ENCODE data around the gene MINDY4B. TPM values are rescaled to one million over a fixed set of nuclear protein-coding genes. Genes with fewer than 3 reads are reported as not detected.

Gene MINDY4B
- total and polyA plus RNA-seq, 4 donors, result not detected

- no peaks in the 10 kb centered on the region for H3K36me3 ChIP-seq (ENCODE audit: control insufficient read depth in 1 of 2, insufficient read depth in 2 of 2, low read length in 1 of 2)
- H3K4me3 ChIP-seq (ENCODE audit: low read length in 2 of 2), result no peak overlapping the region
- H3K4me1 ChIP-seq (ENCODE audit: control insufficient read depth in 1 of 2, insufficient read depth in 2 of 2, low read length in 2 of 2), result no peaks in the 10 kb centered on the region
- no peaks in the 10 kb centered on the region for H3K27me3 ChIP-seq (ENCODE audit: control insufficient read depth in 1 of 2, insufficient read depth in 2 of 2, low read length in 1 of 2)
- H3K27ac ChIP-seq (ENCODE audit: low read depth in 1 of 2, low read length in 2 of 2), result no peak overlapping the region
- intact Hi-C loops (cut with DNase I), result no loop called here
- 89% methylated on average over 7 of the region's 7 CpGs for WGBS, 2 donors
- DNase-seq, result no peak
- peaks cover 3% of the 10 kb centered on the region for H3K9me3 ChIP-seq (ENCODE audit: control insufficient read depth, low read length)
- no peak for ATAC-seq (ENCODE audit: low FRiP score)
Observed at GRCh38 chr3:150926328-150926727, 21.1 kb upstream of the MINDY4B start.

GRCh38 chr3:150925751-150926201 is 20.5 kb upstream of the MINDY4B start:
- 20 to 25% methylated on average over 14 of the region's 14 CpGs for WGBS, 2 donors
- H3K9me3 ChIP-seq (ENCODE audit: control insufficient read depth, low read length), result peaks cover 3% of the 10 kb centered on the region
- H3K27me3 ChIP-seq (ENCODE audit: control insufficient read depth in 1 of 2, insufficient read depth in 2 of 2, low read length in 1 of 2), result no peaks in the 10 kb centered on the region
- H3K27ac ChIP-seq (ENCODE audit: low read depth in 1 of 2, low read length in 2 of 2), result no peak overlapping the region
- no peak overlapping the region for H3K4me3 ChIP-seq (ENCODE audit: low read length in 2 of 2)
- H3K4me1 ChIP-seq (ENCODE audit: control insufficient read depth in 1 of 2, insufficient read depth in 2 of 2, low read length in 2 of 2), result no peaks in the 10 kb centered on the region
- no peaks in the 10 kb centered on the region for H3K36me3 ChIP-seq (ENCODE audit: control insufficient read depth in 1 of 2, insufficient read depth in 2 of 2, low read length in 1 of 2)
- ATAC-seq (ENCODE audit: low FRiP score) (no peak), DNase-seq (peak in 1 of 2 donors; percentile 46)
- intact Hi-C loops (cut with DNase I), result no loop called here

- no peak for DNase-seq
Observed at GRCh38 chr3:150922611-150923010, 17.4 kb upstream of the MINDY4B start.

GRCh38 chr3:150921209-150921608 is 16.0 kb upstream of the MINDY4B start:
- H3K4me3 ChIP-seq (ENCODE audit: low read length in 2 of 2), result no peak overlapping the region
- no peaks in the 10 kb centered on the region for H3K27me3 ChIP-seq (ENCODE audit: control insufficient read depth in 1 of 2, insufficient read depth in 2 of 2, low read length in 1 of 2)
- no peak overlapping the region for H3K27ac ChIP-seq (ENCODE audit: low read depth in 1 of 2, low read length in 2 of 2)
- no peaks in the 10 kb centered on the region for H3K9me3 ChIP-seq (ENCODE audit: control insufficient read depth, low read length)
- DNase-seq (no peak), ATAC-seq (ENCODE audit: low FRiP score) (no peak)
- intact Hi-C loops (cut with DNase I), result no loop called here
- no peaks in the 10 kb centered on the region for H3K36me3 ChIP-seq (ENCODE audit: control insufficient read depth in 1 of 2, insufficient read depth in 2 of 2, low read length in 1 of 2)
- no peaks in the 10 kb centered on the region for H3K4me1 ChIP-seq (ENCODE audit: control insufficient read depth in 1 of 2, insufficient read depth in 2 of 2, low read length in 2 of 2)
- 87% methylated on average over 4 of the region's 4 CpGs for WGBS, 2 donors

More at GRCh38 chr3:150922611-150923010, 17.4 kb upstream of the MINDY4B start:
- no peaks in the 10 kb centered on the region for H3K36me3 ChIP-seq (ENCODE audit: control insufficient read depth in 1 of 2, insufficient read depth in 2 of 2, low read length in 1 of 2)
- no peaks in the 10 kb centered on the region for H3K4me1 ChIP-seq (ENCODE audit: control insufficient read depth in 1 of 2, insufficient read depth in 2 of 2, low read length in 2 of 2)
- ATAC-seq (ENCODE audit: low FRiP score), result no peak
- H3K9me3 ChIP-seq (ENCODE audit: control insufficient read depth, low read length), result no peaks in the 10 kb centered on the region
- 69 to 72% methylated on average over 10 of the region's 10 CpGs for WGBS, 2 donors
- no peaks in the 10 kb centered on the region for H3K27me3 ChIP-seq (ENCODE audit: control insufficient read depth in 1 of 2, insufficient read depth in 2 of 2, low read length in 1 of 2)
- no peak overlapping the region for H3K27ac ChIP-seq (ENCODE audit: low read depth in 1 of 2, low read length in 2 of 2)
- H3K4me3 ChIP-seq (ENCODE audit: low read length in 2 of 2), result no peak overlapping the region
- intact Hi-C loops (cut with DNase I), result no loop called here

- DNase-seq (no peak), ATAC-seq (ENCODE audit: low FRiP score) (no peak)
- H3K4me3 ChIP-seq (ENCODE audit: low read length in 2 of 2), result no peak overlapping the region
- no peaks in the 10 kb centered on the region for H3K4me1 ChIP-seq (ENCODE audit: control insufficient read depth in 1 of 2, insufficient read depth in 2 of 2, low read length in 2 of 2)
- H3K36me3 ChIP-seq (ENCODE audit: control insufficient read depth in 1 of 2, insufficient read depth in 2 of 2, low read length in 1 of 2), result no peaks in the 10 kb centered on the region
- no peak overlapping the region for H3K27ac ChIP-seq (ENCODE audit: low read depth in 1 of 2, low read length in 2 of 2)
- H3K27me3 ChIP-seq (ENCODE audit: control insufficient read depth in 1 of 2, insufficient read depth in 2 of 2, low read length in 1 of 2), result no peaks in the 10 kb centered on the region
- no peaks in the 10 kb centered on the region for H3K9me3 ChIP-seq (ENCODE audit: control insufficient read depth, low read length)
- intact Hi-C loops (cut with DNase I), result no loop called here
- 73 to 75% methylated on average over 2 of the region's 2 CpGs for WGBS, 2 donors
Observed at GRCh38 chr3:150920236-150920635, 15.0 kb upstream of the MINDY4B start.

GRCh38 chr3:150917951-150918350 is 12.7 kb upstream of the MINDY4B start:
- Histone ChIP-seq H3K36me3 (ENCODE audit: control insufficient read depth in 1 of 2, insufficient read depth in 2 of 2, low read length in 1 of 2) (no peaks in the 10 kb centered on the region), H3K4me3 (ENCODE audit: low read length in 2 of 2) (no peak overlapping the region), H3K4me1 (ENCODE audit: control insufficient read depth in 1 of 2, insufficient read depth in 2 of 2, low read length in 2 of 2) (no peaks in the 10 kb centered on the region), H3K27ac (ENCODE audit: low read depth in 1 of 2, low read length in 2 of 2) (no peak overlapping the region), H3K27me3 (ENCODE audit: control insufficient read depth in 1 of 2, insufficient read depth in 2 of 2, low read length in 1 of 2) (no peaks in the 10 kb centered on the region), H3K9me3 (ENCODE audit: control insufficient read depth, low read length) (no peaks in the 10 kb centered on the region)
- intact Hi-C loops (cut with DNase I), result no loop called here
- WGBS, 2 donors, result 20 to 27% methylated on average over 7 of the region's 7 CpGs
- DNase-seq (no peak), ATAC-seq (ENCODE audit: low FRiP score) (no peak)

- no peak overlapping the region for H3K4me3 ChIP-seq (ENCODE audit: low read length in 2 of 2)
- no peak overlapping the region for H3K27ac ChIP-seq (ENCODE audit: low read depth in 1 of 2, low read length in 2 of 2)
- DNase-seq (no peak), ATAC-seq (ENCODE audit: low FRiP score) (no peak)
- H3K36me3 ChIP-seq (ENCODE audit: control insufficient read depth in 1 of 2, insufficient read depth in 2 of 2, low read length in 1 of 2), result no peaks in the 10 kb centered on the region
- no peaks in the 10 kb centered on the region for H3K27me3 ChIP-seq (ENCODE audit: control insufficient read depth in 1 of 2, insufficient read depth in 2 of 2, low read length in 1 of 2)
- no peaks in the 10 kb centered on the region for H3K9me3 ChIP-seq (ENCODE audit: control insufficient read depth, low read length)
- 58 to 65% methylated on average over 4 of the region's 4 CpGs for WGBS, 2 donors
- H3K4me1 ChIP-seq (ENCODE audit: control insufficient read depth in 1 of 2, insufficient read depth in 2 of 2, low read length in 2 of 2), result no peaks in the 10 kb centered on the region
- intact Hi-C loops (cut with DNase I), result no loop called here
Observed at GRCh38 chr3:150913133-150913922, 8.1 kb upstream of the MINDY4B start.

GRCh38 chr3:150912501-150912900 is 7.3 kb upstream of the MINDY4B start:
- 82 to 84% methylated on average over 3 of the region's 3 CpGs for WGBS, 2 donors
- Histone ChIP-seq H3K9me3 (ENCODE audit: control insufficient read depth, low read length) (no peaks in the 10 kb centered on the region), H3K27ac (ENCODE audit: low read depth in 1 of 2, low read length in 2 of 2) (no peak overlapping the region), H3K4me3 (ENCODE audit: low read length in 2 of 2) (no peak overlapping the region), H3K4me1 (ENCODE audit: control insufficient read depth in 1 of 2, insufficient read depth in 2 of 2, low read length in 2 of 2) (no peaks in the 10 kb centered on the region), H3K36me3 (ENCODE audit: control insufficient read depth in 1 of 2, insufficient read depth in 2 of 2, low read length in 1 of 2) (no peaks in the 10 kb centered on the region), H3K27me3 (ENCODE audit: control insufficient read depth in 1 of 2, insufficient read depth in 2 of 2, low read length in 1 of 2) (no peaks in the 10 kb centered on the region)
- intact Hi-C loops (cut with DNase I), result no loop called here
- DNase-seq (no peak), ATAC-seq (ENCODE audit: low FRiP score) (no peak)

GRCh38 chr3:150911771-150912170 is 6.5 kb upstream of the MINDY4B start:
- Histone ChIP-seq H3K36me3 (ENCODE audit: control insufficient read depth in 1 of 2, insufficient read depth in 2 of 2, low read length in 1 of 2) (no peaks in the 10 kb centered on the region), H3K27ac (ENCODE audit: low read depth in 1 of 2, low read length in 2 of 2) (no peak overlapping the region), H3K27me3 (ENCODE audit: control insufficient read depth in 1 of 2, insufficient read depth in 2 of 2, low read length in 1 of 2) (no peaks in the 10 kb centered on the region), H3K4me3 (ENCODE audit: low read length in 2 of 2) (no peak overlapping the region), H3K9me3 (ENCODE audit: control insufficient read depth, low read length) (peaks cover 1% of the 10 kb centered on the region), H3K4me1 (ENCODE audit: control insufficient read depth in 1 of 2, insufficient read depth in 2 of 2, low read length in 2 of 2) (no peaks in the 10 kb centered on the region)
- ATAC-seq (ENCODE audit: low FRiP score) (no peak), DNase-seq (no peak)
- intact Hi-C loops (cut with DNase I), result no loop called here
